Panc1 (cell line): ENCODE measurements around the gene GREB1.

ENCODE experiments used
- CTCF ChIP-seq: fragments of 450-650 bp; IDR thresholded peaks from 2 replicates; pipeline ENCODE4 v1.5.1; 2017; ENCODE audit warnings: mild to moderate bottlenecking
- POLR2AphosphoS5 ChIP-seq: IDR thresholded peaks from 2 replicates; pipeline ENCODE4 v1.6.1; 2012; ENCODE audit warnings: mild to moderate bottlenecking, low read depth, low read length, moderate library complexity
- REST ChIP-seq, 2 experiments: IDR thresholded peaks; 2 replicates each; pipeline ENCODE4 v1.6.1; 2011 to 2012; ENCODE audit warnings: low read depth in 2 of 2, control low read depth in 1 of 2, low read length in 1 of 2, mild to moderate bottlenecking in 1 of 2, moderate library complexity in 1 of 2; ENCODE audit not compliant: insufficient read depth in 1 of 2

GRCh38 chr2:11657646-11658045 lies 123.8 kb downstream of the GREB1 start:
- no peak for TF ChIP-seq POLR2AphosphoS5
- TF ChIP-seq CTCF, result no peak
- TF ChIP-seq REST (IDR thresholded peaks at IDR 0.05; ENCODE audit: insufficient read depth in 1 of 2, low read depth in 2 of 2, low read length in 1 of 2), result no peak
